Panc1 (cell line): ENCODE measurements around the gene SLC19A1. TPM values are rescaled to one million over a fixed set of nuclear protein-coding genes. Genes with fewer than 3 reads are reported as not detected.

Experiments used
- ATAC-seq: fragments of 200-7000 bp; cut with Tn5 transposase; 2 replicates; pipeline ENCODE4 v1.9.1; 2020; ENCODE audit warnings: mild to moderate bottlenecking, moderate library complexity
- BruUV-seq: library from RNA; stranded (reverse); fragments of 400-500 nt; replicated peaks from 2 replicates; lab custom pipeline; 2021; lab: Mats Ljungman, UMichigan
- CTCF ChIA-PET: fragments of 300-600 bp; sonication (Branson Sonifier 250); formaldehyde crosslinking; loops from one replicate; lab custom pipeline; 2022; ENCODE audit warnings: antibody characterized with exemption; lab: Charles Lee
- POLR2A ChIA-PET: fragments of 300-600 bp; sonication (Branson Sonifier 250); formaldehyde crosslinking; loops from one replicate; lab custom pipeline; 2022; ENCODE audit warnings: antibody characterized with exemption; lab: Charles Lee
- DNase-seq: peaks from one replicate; pipeline ENCODE4 v3.0.0-alpha.2; 2010; ENCODE audit warnings: low read depth, low spot score
- H3K27ac ChIP-seq: 2 replicates; pipeline ENCODE4 v1.5.1; 2011; ENCODE audit warnings: mild to moderate bottlenecking, low read length, inconsistent platforms
- H3K27me3 ChIP-seq: fragments of 200-500 bp; sonication (Bioruptor generic); 2 replicates; pipeline ENCODE4 v1.6.0; 2014; ENCODE audit warnings: low read length, inconsistent platforms; ENCODE audit not compliant: control insufficient read depth, insufficient read depth
- H3K36me3 ChIP-seq: fragments of 200-500 bp; sonication (Bioruptor generic); 2 replicates; pipeline ENCODE4 v1.5.1; 2014; ENCODE audit warnings: inconsistent platforms, mild to moderate bottlenecking, low read length, moderate library complexity; ENCODE audit not compliant: control insufficient read depth, insufficient read depth
- H3K4me1 ChIP-seq: 2 replicates; pipeline ENCODE4 v1.5.1; 2011; ENCODE audit warnings: inconsistent platforms, mild to moderate bottlenecking, low read length, moderate library complexity; ENCODE audit not compliant: control insufficient read depth, insufficient read depth
- H3K4me3 ChIP-seq, 2 experiments: 2 replicates each; pipeline ENCODE4 v1.5.1; 2011 to 2012; ENCODE audit warnings: low read depth in 2 of 2, low read length in 2 of 2, mild to moderate bottlenecking in 2 of 2, inconsistent platforms in 1 of 2, moderate library complexity in 1 of 2
- H3K9me3 ChIP-seq: fragments of 200-500 bp; sonication (Bioruptor generic); 2 replicates; pipeline ENCODE4 v1.5.1; 2014; ENCODE audit warnings: low read depth, mild to moderate bottlenecking, inconsistent platforms, low read length, moderate library complexity; ENCODE audit not compliant: control insufficient read depth, insufficient read depth
- CTCF ChIP-seq: fragments of 450-650 bp; IDR thresholded peaks from 2 replicates; pipeline ENCODE4 v1.5.1; 2017; ENCODE audit warnings: mild to moderate bottlenecking
- POLR2AphosphoS5 ChIP-seq: IDR thresholded peaks from 2 replicates; pipeline ENCODE4 v1.6.1; 2012; ENCODE audit warnings: mild to moderate bottlenecking, low read depth, low read length, moderate library complexity
- REST ChIP-seq, 2 experiments: IDR thresholded peaks; 2 replicates each; pipeline ENCODE4 v1.6.1; 2011 to 2012; ENCODE audit warnings: low read depth in 2 of 2, control low read depth in 1 of 2, low read length in 1 of 2, mild to moderate bottlenecking in 1 of 2, moderate library complexity in 1 of 2; ENCODE audit not compliant: insufficient read depth in 1 of 2
- SIN3A ChIP-seq: IDR thresholded peaks from 2 replicates; pipeline ENCODE4 v1.6.1; 2012; ENCODE audit warnings: low read depth, mild to moderate bottlenecking, low read length, moderate library complexity, borderline replicate concordance; ENCODE audit not compliant: insufficient read depth
- TCF7L2 ChIP-seq: IDR thresholded peaks from 2 replicates; pipeline ENCODE4 v1.6.1; 2011; ENCODE audit warnings: mild to moderate bottlenecking, low read depth, low read length, inconsistent platforms
- in situ Hi-C: cut with HindIII; loops from 2 replicates; pipeline ENCODE4 v1.10.0; 2016; ENCODE audit warnings: low sequenced_read_pairs, low pct_unique_long_range_greater_than_20kb
- intact Hi-C: fragments of 100-400 bp; cut with micrococcal nuclease; formaldehyde crosslinking; loops from one replicate; pipeline ENCODE4 v1.10.0; 2022; ENCODE audit not compliant: unreplicated experiment
- total RNA-seq: library from RNA; stranded (reverse); gene quantifications from one replicate; pipeline ENCODE4 v1.2.1, GENCODE V29; 2021; ENCODE audit not compliant: unreplicated experiment

The SLC19A1 gene
- total RNA-seq, 1 experiment from 2014 or later: 24.5 TPM

- in situ Hi-C loops (no loop called here), intact Hi-C loops (no loop called here)
- no TSS peak for BruUV-seq
- Histone ChIP-seq H3K27ac (peak overlapping the region; percentile 74; the same call in 1 of the 2 replicates), H3K4me3 (no peak overlapping the region), H3K9me3 (no peaks in the 10 kb centered on the region), H3K27me3 (no peaks in the 10 kb centered on the region), H3K36me3 (no peaks in the 10 kb centered on the region; the same call in 1 of the 2 replicates), H3K4me1 (peaks cover 26% of the 10 kb centered on the region)
- TF ChIP-seq CTCF (no peak), SIN3A (no peak), TCF7L2 (no peak), POLR2AphosphoS5 (no peak), REST (IDR thresholded peaks at IDR 0.05; ENCODE audit: insufficient read depth in 1 of 2, low read depth in 2 of 2, low read length in 1 of 2) (no peak)
- CTCF ChIA-PET: no interaction called here
- POLR2A ChIA-PET: no interaction called here
- ATAC-seq (peak; percentile 36), DNase-seq (no peak)
Measured at GRCh38 chr21:45488931-45489721, 53.1 kb downstream of the SLC19A1 start.

- peak overlapping the region; percentile 74 for H3K27ac ChIP-seq
- H3K4me3 ChIP-seq: no peak overlapping the region
- no peaks in the 10 kb centered on the region; the same call in 1 of the 2 replicates for H3K36me3 ChIP-seq
- BruUV-seq: TSS peak; percentile 67
- peaks cover 26% of the 10 kb centered on the region for H3K4me1 ChIP-seq
- in situ Hi-C loops (no loop called here), intact Hi-C loops (no loop called here)
- TF ChIP-seq POLR2AphosphoS5 (no peak), CTCF (no peak), REST (IDR thresholded peaks at IDR 0.05; ENCODE audit: insufficient read depth in 1 of 2, low read depth in 2 of 2, low read length in 1 of 2) (no peak), TCF7L2 (no peak), SIN3A (no peak)
- ATAC-seq: peak; percentile 5; the same call in 1 of the 2 replicates
- H3K9me3 ChIP-seq: no peaks in the 10 kb centered on the region
- H3K27me3 ChIP-seq: no peaks in the 10 kb centered on the region
- POLR2A ChIA-PET: no interaction called here
- no peak for DNase-seq
- CTCF ChIA-PET: no interaction called here
Measured at GRCh38 chr21:45487891-45488600, 54.2 kb downstream of the SLC19A1 start.
